ENCODE data around the gene FECH. TPM values are rescaled to one million over a fixed set of nuclear protein-coding genes. Genes with fewer than 3 reads are reported as not detected.
A peak's percentile ranks its signal among the peaks of the same experiment; 100 is the strongest.

The FECH gene
- total and polyA plus RNA-seq, 9 of the 15 experiments (the other 6 are each of a cell fraction or from before 2014, with no cell fraction given): 19.8 to 170 (median 56.8) TPM

- TF ChIP-seq PRDM10 (IDR thresholded peaks at IDR 0.05; ENCODE audit: partially characterized antibody) (no peak), E2F5 (CRISPR knock-in tag; IDR thresholded peaks at IDR 0.05) (no peak), CHD2 (IDR thresholded peaks at IDR 0.05; ENCODE audit: low read depth, low read length) (no peak), FOXA3 (CRISPR knock-in tag; conservative IDR thresholded peaks at IDR 0.05 in 1 of 2, IDR thresholded peaks at IDR 0.05 in 1 of 2) (no peak), TEAD2 (tag; IDR thresholded peaks at IDR 0.05) (no peak), TFAP4 (CRISPR knock-in tag; IDR thresholded peaks at IDR 0.05; ENCODE audit: borderline replicate concordance) (peak; percentile 60; the same call in 1 of the 2 replicates), ZBTB8A (IDR thresholded peaks at IDR 0.05; ENCODE audit: partially characterized antibody) (no peak), MGA (IDR thresholded peaks at IDR 0.05) (no peak), CXXC5 (CRISPR knock-in tag; IDR thresholded peaks at IDR 0.05) (peak; percentile 77)
Measured at GRCh38 chr18:57586251-57587049, at the start of gene FECH (continued).
